ENCODE measurements around the gene SOWAHA. TPM values are rescaled to one million over a fixed set of nuclear protein-coding genes. Genes with fewer than 3 reads are reported as not detected.
"Not testable (repeated sequence)": the region's sequence is repeated elsewhere in the genome, so short reads cannot be mapped to it uniquely, and the experiment has no call there.

SOWAHA gene
- total RNA-seq, 1 donor from 2014 or later: not detected

GRCh38 chr5:132848270-132848669 is 35.2 kb downstream of the SOWAHA start:
- DNase-seq (ENCODE audit: low read depth) (no peak), FAIRE-seq (no peak)
- no peak for TF ChIP-seq CTCF (IDR thresholded peaks at IDR 0.05; ENCODE audit: insufficient read depth, low read length, severe bottlenecking)

GRCh38 chr5:132849347-132849746 is 36.2 kb downstream of the SOWAHA start:
- Histone ChIP-seq H3K36me3 (ENCODE audit: control insufficient read depth, insufficient read depth, low read length) (no peaks in the 10 kb centered on the region), H3K27me3 (ENCODE audit: control insufficient read depth, insufficient read depth, low read length) (no peaks in the 10 kb centered on the region), H3K4me3 (ENCODE audit: low read depth, low read length) (no peak overlapping the region)
- FAIRE-seq (no peak), DNase-seq (ENCODE audit: low read depth) (no peak)
- no peak for TF ChIP-seq CTCF (IDR thresholded peaks at IDR 0.05; ENCODE audit: insufficient read depth, low read length, severe bottlenecking)

More at GRCh38 chr5:132848270-132848669, 35.2 kb downstream of the SOWAHA start:
- Histone ChIP-seq H3K4me3 (ENCODE audit: low read depth, low read length) (no peak overlapping the region), H3K36me3 (ENCODE audit: control insufficient read depth, insufficient read depth, low read length) (no peaks in the 10 kb centered on the region), H3K27me3 (ENCODE audit: control insufficient read depth, insufficient read depth, low read length) (no peaks in the 10 kb centered on the region)

- H3K36me3 ChIP-seq (ENCODE audit: control insufficient read depth, insufficient read depth, low read length): no peaks in the 10 kb centered on the region
- H3K27me3 ChIP-seq (ENCODE audit: control insufficient read depth, insufficient read depth, low read length): no peaks in the 10 kb centered on the region
- TF ChIP-seq CTCF (IDR thresholded peaks at IDR 0.05; ENCODE audit: insufficient read depth, low read length, severe bottlenecking): no peak
- DNase-seq (ENCODE audit: low read depth): peak; percentile 22
- no peak overlapping the region for H3K4me3 ChIP-seq (ENCODE audit: low read depth, low read length)
- FAIRE-seq: no peak
Measured at GRCh38 chr5:132850066-132850465, 37.0 kb downstream of the SOWAHA start.

- FAIRE-seq (no peak), DNase-seq (ENCODE audit: low read depth) (no peak)
- no peaks in the 10 kb centered on the region for H3K36me3 ChIP-seq (ENCODE audit: control insufficient read depth, insufficient read depth, low read length)
- H3K27me3 ChIP-seq (ENCODE audit: control insufficient read depth, insufficient read depth, low read length): no peaks in the 10 kb centered on the region
- TF ChIP-seq CTCF (IDR thresholded peaks at IDR 0.05; ENCODE audit: insufficient read depth, low read length, severe bottlenecking): no peak
- no peak overlapping the region for H3K4me3 ChIP-seq (ENCODE audit: low read depth, low read length)
Measured at GRCh38 chr5:132853323-132853722, 40.2 kb downstream of the SOWAHA start.

DNA sequence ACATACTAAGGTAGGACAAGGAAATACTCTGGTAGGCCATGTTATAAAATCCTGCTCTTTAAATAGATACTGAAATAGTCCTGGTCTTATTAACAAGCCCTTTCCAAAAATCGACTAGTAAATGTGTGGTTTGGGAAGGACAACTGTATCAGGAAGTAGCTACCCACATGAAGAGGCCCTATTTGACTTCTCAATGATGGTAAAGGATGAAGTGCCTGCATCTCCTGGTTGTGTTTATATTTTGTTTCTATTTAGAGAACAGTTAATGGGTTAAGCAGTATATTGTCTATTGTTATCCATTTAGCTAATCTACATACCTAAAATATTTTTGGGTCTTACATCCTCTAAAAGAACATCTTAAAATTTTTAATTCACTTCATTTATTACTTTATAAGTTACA is 40.7 kb downstream of the SOWAHA start:
- no peak for TF ChIP-seq CTCF (IDR thresholded peaks at IDR 0.05; ENCODE audit: insufficient read depth, low read length, severe bottlenecking)
- DNase-seq (ENCODE audit: low read depth) (no peak), FAIRE-seq (no peak)
- Histone ChIP-seq H3K4me3 (ENCODE audit: low read depth, low read length) (no peak overlapping the region), H3K27me3 (ENCODE audit: control insufficient read depth, insufficient read depth, low read length) (no peaks in the 10 kb centered on the region), H3K36me3 (ENCODE audit: control insufficient read depth, insufficient read depth, low read length) (no peaks in the 10 kb centered on the region)

DNA sequence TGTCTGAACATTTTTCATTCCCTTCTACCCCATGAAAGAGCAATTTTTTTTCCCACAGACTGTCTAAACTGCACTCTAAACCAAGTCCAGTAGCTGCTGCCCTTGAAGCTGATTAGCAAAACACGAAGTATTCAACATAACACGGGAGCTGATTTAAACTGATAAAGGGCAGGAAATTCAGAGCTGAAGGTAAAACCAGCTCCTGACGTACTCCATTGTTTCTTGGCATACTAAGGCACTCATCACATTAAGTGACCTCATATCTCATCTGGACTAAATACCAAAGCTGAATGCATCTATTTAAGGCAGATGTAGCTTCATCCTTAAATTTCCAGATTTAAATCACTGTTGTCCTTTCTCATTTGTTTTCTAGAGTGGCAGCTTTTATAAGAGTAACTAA is 41.2 kb downstream of the SOWAHA start:
- Histone ChIP-seq H3K4me3 (ENCODE audit: low read depth, low read length) (no peak overlapping the region), H3K36me3 (ENCODE audit: control insufficient read depth, insufficient read depth, low read length) (no peaks in the 10 kb centered on the region), H3K27me3 (ENCODE audit: control insufficient read depth, insufficient read depth, low read length) (no peaks in the 10 kb centered on the region)
- no peak for TF ChIP-seq CTCF (IDR thresholded peaks at IDR 0.05; ENCODE audit: insufficient read depth, low read length, severe bottlenecking)
- DNase-seq (ENCODE audit: low read depth): no peak
- no peak for FAIRE-seq

DNA sequence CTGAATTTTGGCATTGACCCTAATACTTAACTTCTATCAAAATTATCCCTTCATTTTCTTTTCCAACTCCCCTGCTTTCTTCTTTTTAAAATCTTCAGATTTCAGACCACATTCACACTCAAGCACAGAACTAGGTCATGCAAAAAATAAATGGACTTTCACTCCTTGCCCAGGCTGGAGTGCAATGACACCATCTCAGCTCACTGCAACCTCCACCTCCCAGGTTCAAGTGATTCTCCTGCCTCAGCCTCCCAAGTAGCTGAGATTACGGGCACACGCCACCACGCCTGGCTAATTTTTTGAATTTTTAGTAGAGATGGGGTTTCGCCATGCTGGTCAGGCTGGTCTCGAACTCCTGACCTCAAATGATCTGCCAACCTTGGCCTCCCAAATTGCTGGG is 41.9 kb downstream of the SOWAHA start:
- not testable (repeated sequence) for FAIRE-seq; H3K27me3 ChIP-seq (ENCODE audit: control insufficient read depth, insufficient read depth, low read length); H3K36me3 ChIP-seq (ENCODE audit: control insufficient read depth, insufficient read depth, low read length); H3K4me3 ChIP-seq (ENCODE audit: low read depth, low read length); DNase-seq (ENCODE audit: low read depth)

Measured in bronchial epithelial cell (primary cell).